HG02571 (cell line): Measurements from ENCODE around the gene BMI1.
"Not testable (repeated sequence)": the region's sequence is repeated elsewhere in the genome, so short reads cannot be mapped to it uniquely, and the experiment has no call there.

Experiments used
- ATAC-seq: cut with Tn5 transposase; IDR thresholded peaks from one replicate; pipeline ENCODE4 v1.9.1; 2021; ENCODE audit warnings: mild to moderate bottlenecking, moderate library complexity; ENCODE audit not compliant: unreplicated experiment

BMI1 gene

GRCh38 chr10:22320591-22321155 lies at the start of gene BMI1:
Gene BMI1 (plus strand): TSS chr10:22321099. CDS start chr10:22326450, 5,351 bp downstream.
- peak; percentile 12 for ATAC-seq

- ATAC-seq, result no peak
Measured at GRCh38 chr10:22271786-22272185, 49.1 kb upstream of the BMI1 start.

- no peak for ATAC-seq
Measured at GRCh38 chr10:22278441-22278782, 42.5 kb upstream of the BMI1 start.

- no peak for ATAC-seq
Measured at GRCh38 chr10:22280078-22280477, 40.8 kb upstream of the BMI1 start.

GRCh38 chr10:22285130-22285529 lies 35.8 kb upstream of the BMI1 start:
- ATAC-seq, result no peak

GRCh38 chr10:22293747-22294404 lies 27.0 kb upstream of the BMI1 start:
- no peak for ATAC-seq

- no peak for ATAC-seq
Measured at GRCh38 chr10:22294694-22295093, 26.2 kb upstream of the BMI1 start.

- no peak for ATAC-seq
Measured at GRCh38 chr10:22301193-22301592, 19.7 kb upstream of the BMI1 start.

GRCh38 chr10:22303461-22303860 lies 17.4 kb upstream of the BMI1 start:
- ATAC-seq, result no peak

GRCh38 chr10:22305721-22306120 lies 15.2 kb upstream of the BMI1 start:
- no peak for ATAC-seq

GRCh38 chr10:22308390-22308789 lies 12.5 kb upstream of the BMI1 start:
- peak; percentile 97 for ATAC-seq

GRCh38 chr10:22309180-22310000 lies 11.5 kb upstream of the BMI1 start:
- ATAC-seq, result no peak

- ATAC-seq, result not testable (repeated sequence)
Measured at GRCh38 chr10:22310012-22310411, 10.9 kb upstream of the BMI1 start.

- no peak for ATAC-seq
Measured at GRCh38 chr10:22310928-22311327, 10.0 kb upstream of the BMI1 start.

- no peak for ATAC-seq
Measured at GRCh38 chr10:22314852-22315251, 6.0 kb upstream of the BMI1 start.

- peak; percentile 20 for ATAC-seq
Measured at GRCh38 chr10:22315455-22316285, 5.2 kb upstream of the BMI1 start.

- ATAC-seq, result peak; percentile 61
Measured at GRCh38 chr10:22316286-22317075, 4.4 kb upstream of the BMI1 start, which contains the start of gene COMMD3. Gene COMMD3 (plus strand): TSS chr10:22316388. CDS start chr10:22316418, 30 bp downstream.

GRCh38 chr10:22317076-22317370 lies 3.9 kb upstream of the BMI1 start:
- peak; percentile 29 for ATAC-seq

- no peak for ATAC-seq
Measured at GRCh38 chr10:22317771-22318565, 2.9 kb upstream of the BMI1 start.

- no peak for ATAC-seq
Measured at GRCh38 chr10:22318772-22319171, 2.1 kb upstream of the BMI1 start.
